Endodermal cell (in vitro differentiated cells): Measurements from ENCODE around the gene EEA1. TPM values are rescaled to one million over a fixed set of nuclear protein-coding genes. Genes with fewer than 3 reads are reported as not detected.

ENCODE experiments used
- DNase-seq: peaks from one replicate; pipeline ENCODE4 v3.0.0-alpha.2; 2017
- H3K27ac ChIP-seq: 2 replicates; pipeline ENCODE4 v1.5.1; 2013; ENCODE audit warnings: mild to moderate bottlenecking, low read depth, low read length, moderate library complexity
- H3K27me3 ChIP-seq: 2 replicates; pipeline ENCODE4 v1.6.1; 2013; ENCODE audit warnings: mild to moderate bottlenecking, low read length, moderate library complexity; ENCODE audit not compliant: insufficient read depth, control insufficient read depth, poor library complexity, severe bottlenecking
- H3K36me3 ChIP-seq: 2 replicates; pipeline ENCODE4 v1.7.0; 2013; ENCODE audit warnings: mild to moderate bottlenecking, low read length, moderate library complexity; ENCODE audit not compliant: control insufficient read depth, insufficient read depth
- H3K4me1 ChIP-seq: one replicate; pipeline ENCODE4 v1.7.0; 2013; ENCODE audit warnings: low read length; ENCODE audit not compliant: control insufficient read depth, insufficient read depth
- H3K4me3 ChIP-seq: 2 replicates; pipeline ENCODE4 v1.5.1; 2013; ENCODE audit warnings: mild to moderate bottlenecking, low read length, moderate library complexity
- H3K9ac ChIP-seq: 2 replicates; pipeline ENCODE4 v1.6.1; 2013; ENCODE audit warnings: mild to moderate bottlenecking, low read length, moderate library complexity; ENCODE audit not compliant: poor library complexity, severe bottlenecking; ENCODE audit errors: extremely low read depth
- H3K9me3 ChIP-seq: 2 replicates; pipeline ENCODE4 v1.6.1; 2013; ENCODE audit warnings: mild to moderate bottlenecking, low read length, moderate library complexity; ENCODE audit not compliant: control insufficient read depth
- H3K27ac Mint-ChIP-seq: 2 replicates; pipeline ENCODE4 v1.8.0; 2020; ENCODE audit warnings: mixed read lengths
- H3K27me3 Mint-ChIP-seq: 2 replicates; pipeline ENCODE4 v1.8.0; 2021; ENCODE audit warnings: mild to moderate bottlenecking, mixed read lengths; ENCODE audit not compliant: insufficient read depth
- H3K36me3 Mint-ChIP-seq: 2 replicates; pipeline ENCODE4 v1.8.0; 2020; ENCODE audit warnings: low read depth, mixed read lengths
- H3K4me1 Mint-ChIP-seq: 2 replicates; pipeline ENCODE4 v1.8.0; 2020; ENCODE audit warnings: mixed read lengths
- H3K4me3 Mint-ChIP-seq: 2 replicates; pipeline ENCODE4 v1.8.0; 2020; ENCODE audit warnings: mild to moderate bottlenecking, moderate library complexity, mixed read lengths
- H3K9me3 Mint-ChIP-seq: 2 replicates; pipeline ENCODE4 v1.8.0; 2020; ENCODE audit warnings: mild to moderate bottlenecking, mixed read lengths
- WGBS, 2 experiments: methylation state at CpG; one replicate each; pipeline versions ENCODE4 v1.1.5 to v1.1.7; 2013; ENCODE audit warnings: missing lambda C conversion rate in 2 of 2, mixed read lengths in 1 of 2; ENCODE audit not compliant: insufficient coverage in 1 of 2, insufficient read length in 1 of 2; 5-methylcytosine and 5-hydroxymethylcytosine counted together
- total RNA-seq, 2 donors: library from RNA; stranded (reverse); fragmentation: NEBNext Ultra II Directional in 1 of 2; extraction: Animal tissue kit (Norgen Biotek cat#: 25700) in 1 of 2; gene quantifications; 2 replicates in 1 of 2; 3 replicates in 1 of 2; pipeline ENCODE4 v1.2.1, GENCODE V29; 2021
- TF ChIP-seq, protein P1 (sequence below): fragments of 200-600 bp; sonication (generic); conservative IDR thresholded peaks from 2 replicates; pipeline ENCODE4 v1.5.0; 2021; ENCODE audit warnings: antibody characterized with exemption, mild to moderate bottlenecking

The EEA1 gene
- total RNA-seq, 2 donors from 2014 or later: 28.2 to 32.5 TPM

DNA sequence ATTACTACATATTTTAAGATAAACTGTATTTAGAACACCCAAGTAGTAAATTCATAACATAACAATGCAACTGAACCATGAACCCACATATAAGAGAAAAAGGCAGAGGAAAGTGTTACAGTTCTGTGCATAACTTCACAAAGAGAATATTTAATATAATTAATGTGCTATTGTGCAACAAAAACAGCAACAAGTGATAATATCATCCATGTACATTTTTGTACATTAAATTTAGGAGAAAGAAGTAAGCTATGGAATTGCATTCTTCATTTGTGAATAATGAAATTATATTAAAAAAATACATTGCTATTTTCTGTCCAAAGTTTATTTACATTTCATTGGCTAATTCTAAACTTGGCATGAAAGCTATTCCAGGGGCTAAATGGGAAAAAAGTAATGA is 153.7 kb downstream of the EEA1 start:
- Histone ChIP-seq H3K4me3 (no peak overlapping the region), H3K9ac (no peak overlapping the region), H3K27me3 (no peaks in the 10 kb centered on the region), H3K36me3 (peaks cover 61% of the 10 kb centered on the region), H3K9me3 (no peaks in the 10 kb centered on the region), H3K4me1 (no peaks in the 10 kb centered on the region), H3K27ac (no peak overlapping the region)
- TF ChIP-seq, protein P1, sequence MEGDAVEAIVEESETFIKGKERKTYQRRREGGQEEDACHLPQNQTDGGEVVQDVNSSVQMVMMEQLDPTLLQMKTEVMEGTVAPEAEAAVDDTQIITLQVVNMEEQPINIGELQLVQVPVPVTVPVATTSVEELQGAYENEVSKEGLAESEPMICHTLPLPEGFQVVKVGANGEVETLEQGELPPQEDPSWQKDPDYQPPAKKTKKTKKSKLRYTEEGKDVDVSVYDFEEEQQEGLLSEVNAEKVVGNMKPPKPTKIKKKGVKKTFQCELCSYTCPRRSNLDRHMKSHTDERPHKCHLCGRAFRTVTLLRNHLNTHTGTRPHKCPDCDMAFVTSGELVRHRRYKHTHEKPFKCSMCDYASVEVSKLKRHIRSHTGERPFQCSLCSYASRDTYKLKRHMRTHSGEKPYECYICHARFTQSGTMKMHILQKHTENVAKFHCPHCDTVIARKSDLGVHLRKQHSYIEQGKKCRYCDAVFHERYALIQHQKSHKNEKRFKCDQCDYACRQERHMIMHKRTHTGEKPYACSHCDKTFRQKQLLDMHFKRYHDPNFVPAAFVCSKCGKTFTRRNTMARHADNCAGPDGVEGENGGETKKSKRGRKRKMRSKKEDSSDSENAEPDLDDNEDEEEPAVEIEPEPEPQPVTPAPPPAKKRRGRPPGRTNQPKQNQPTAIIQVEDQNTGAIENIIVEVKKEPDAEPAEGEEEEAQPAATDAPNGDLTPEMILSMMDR: no peak
- DNase-seq: no peak
- no peaks in the 10 kb centered on the region for H3K9me3 Mint-ChIP-seq
- peaks cover 1% of the 10 kb centered on the region for H3K4me1 Mint-ChIP-seq
- peaks cover 16% of the 10 kb centered on the region for H3K36me3 Mint-ChIP-seq
- H3K27me3 Mint-ChIP-seq: no peaks in the 10 kb centered on the region
- H3K4me3 Mint-ChIP-seq: no peak overlapping the region
- no peak overlapping the region for H3K27ac Mint-ChIP-seq

DNA sequence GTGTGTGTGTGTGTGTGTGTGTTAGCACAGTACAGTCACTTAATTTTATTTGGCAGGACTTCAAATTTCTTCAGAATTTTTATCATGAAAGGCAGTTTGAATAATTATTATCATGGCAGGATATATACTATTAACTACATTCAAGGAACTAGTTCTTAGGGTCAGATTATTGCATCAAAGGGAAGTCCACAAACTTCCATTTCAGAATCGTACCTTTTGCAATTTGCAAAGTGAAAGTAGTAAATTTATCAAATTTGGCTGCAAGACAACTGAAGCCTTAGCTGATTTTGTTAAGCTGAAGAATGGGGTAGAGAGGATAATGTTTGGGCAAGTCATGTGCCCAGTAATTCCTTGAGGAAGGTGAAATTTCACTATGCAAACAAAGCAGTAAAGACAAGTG is 158.1 kb downstream of the EEA1 start:
- Mint-ChIP-seq H3K27me3 (no peaks in the 10 kb centered on the region), H3K36me3 (peaks cover 1% of the 10 kb centered on the region), H3K9me3 (no peaks in the 10 kb centered on the region), H3K4me3 (no peak overlapping the region), H3K4me1 (peaks cover 11% of the 10 kb centered on the region), H3K27ac (no peak overlapping the region)
- Histone ChIP-seq H3K27me3 (no peaks in the 10 kb centered on the region), H3K36me3 (peaks cover 24% of the 10 kb centered on the region), H3K9me3 (no peaks in the 10 kb centered on the region), H3K9ac (no peak overlapping the region), H3K27ac (no peak overlapping the region), H3K4me3 (no peak overlapping the region), H3K4me1 (no peaks in the 10 kb centered on the region)
- TF ChIP-seq, protein P1: no peak
- 94 to 100% methylated on average over 1 of the region's 1 CpG for WGBS, 2 experiments
- DNase-seq: no peak

DNA sequence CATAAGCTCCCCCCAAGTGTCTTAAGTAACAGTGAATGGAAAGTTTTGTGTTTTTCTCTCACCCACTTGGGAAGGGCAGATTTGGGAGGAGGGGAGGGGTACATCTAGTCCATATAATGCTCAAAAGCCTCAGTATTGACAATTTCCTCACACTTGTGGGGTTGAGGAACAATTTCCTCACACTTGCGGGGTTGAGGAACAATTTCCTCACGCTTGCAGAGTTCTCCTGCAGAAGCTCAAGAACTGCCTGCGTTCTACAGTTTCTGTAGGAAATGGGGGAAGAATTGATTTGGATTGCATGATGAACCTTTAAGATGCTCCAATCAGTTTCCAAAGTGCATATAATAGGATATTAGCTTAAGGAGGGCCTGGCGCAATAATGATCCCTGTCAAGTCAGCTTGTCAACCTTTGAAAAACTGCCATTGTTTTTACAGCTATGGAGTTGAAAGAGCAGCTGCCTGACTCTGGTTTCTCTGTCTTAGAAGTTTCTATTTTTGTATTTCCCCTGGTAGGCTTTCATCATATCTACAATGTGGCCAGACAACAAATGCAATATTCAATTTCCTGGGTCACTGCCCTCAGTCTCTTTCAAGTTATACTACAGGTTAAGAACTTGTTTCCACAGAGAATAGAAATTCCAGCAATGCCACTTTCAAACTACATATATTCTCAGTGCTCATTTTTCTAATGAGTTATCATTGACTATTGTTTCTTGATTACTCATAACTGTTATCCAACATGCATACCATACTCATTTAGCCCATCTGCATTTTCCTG is 159.8 kb downstream of the EEA1 start:
- Histone ChIP-seq H3K9me3 (no peaks in the 10 kb centered on the region), H3K27me3 (no peaks in the 10 kb centered on the region), H3K36me3 (peaks cover 11% of the 10 kb centered on the region), H3K4me3 (no peak overlapping the region), H3K27ac (no peak overlapping the region), H3K4me1 (no peaks in the 10 kb centered on the region), H3K9ac (no peak overlapping the region)
- Mint-ChIP-seq H3K36me3 (peaks cover 1% of the 10 kb centered on the region), H3K4me1 (peaks cover 14% of the 10 kb centered on the region), H3K9me3 (no peaks in the 10 kb centered on the region), H3K27ac (no peak overlapping the region), H3K27me3 (no peaks in the 10 kb centered on the region), H3K4me3 (no peak overlapping the region)
- WGBS, 2 experiments: 94 to 96% methylated on average over 4 of the region's 4 CpGs
- DNase-seq: no peak
- TF ChIP-seq, protein P1: no peak
